Measurements from ENCODE around the gene SPEM3.
"Not testable (repeated sequence)": the region's sequence is repeated elsewhere in the genome, so short reads cannot be mapped to it uniquely, and the experiment has no call there.

- not testable (repeated sequence) for TF ChIP-seq POLR2A, EP300, CTCF (IDR thresholded peaks at IDR 0.05)
Measured at GRCh38 chr17:7469843-7470242, 41.2 kb downstream of the SPEM3 start.

All from ovary (tissue), 3 donors.